HG03280 (cell line): ENCODE results near the gene UBL3.

Experiments
- ATAC-seq: cut with Tn5 transposase; IDR thresholded peaks from one replicate; pipeline ENCODE4 v1.9.1; 2021; ENCODE audit warnings: mild to moderate bottlenecking, moderate library complexity; ENCODE audit not compliant: unreplicated experiment

UBL3 gene, protein sequence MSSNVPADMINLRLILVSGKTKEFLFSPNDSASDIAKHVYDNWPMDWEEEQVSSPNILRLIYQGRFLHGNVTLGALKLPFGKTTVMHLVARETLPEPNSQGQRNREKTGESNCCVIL

DNA sequence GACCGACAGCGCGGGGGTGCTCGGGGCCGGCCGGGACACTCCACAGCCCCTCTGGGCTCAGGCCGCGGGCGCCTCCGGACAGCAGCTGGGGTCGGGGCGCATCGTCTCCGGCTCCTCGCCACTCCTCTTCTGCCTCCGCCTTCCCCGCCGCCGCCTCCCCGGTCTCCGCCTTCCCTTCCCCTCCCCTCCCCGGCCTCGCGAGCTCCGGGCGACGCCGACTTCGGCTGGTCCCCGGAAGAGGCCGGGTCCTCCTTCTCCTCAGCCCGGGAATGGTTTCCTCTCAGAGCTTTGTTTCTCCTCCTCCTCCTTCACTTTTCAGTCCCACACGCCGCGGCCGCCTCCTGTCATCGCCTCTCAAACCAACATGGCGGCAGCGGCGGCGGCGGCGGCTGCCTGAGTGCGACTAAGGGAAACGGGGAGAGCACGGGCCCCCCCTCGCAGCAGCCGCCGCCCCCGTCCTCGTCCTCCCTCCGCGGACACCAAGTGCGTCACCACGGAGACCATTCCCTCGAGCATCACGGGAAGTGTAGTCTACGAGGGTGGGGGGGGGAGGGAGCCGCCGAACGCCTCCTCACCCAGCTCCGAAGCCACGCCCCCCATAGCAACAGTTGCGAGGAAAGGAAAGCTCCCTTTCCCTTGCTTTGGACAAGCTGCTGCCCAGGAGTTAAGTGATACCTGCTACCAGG lies at the start of gene UBL3:
Gene UBL3 (minus strand): TSS at position 405 of the 686 bp plus-strand sequence. CDS start 1,079 bp downstream, outside the sequence.
- ATAC-seq = peak; percentile 90

DNA sequence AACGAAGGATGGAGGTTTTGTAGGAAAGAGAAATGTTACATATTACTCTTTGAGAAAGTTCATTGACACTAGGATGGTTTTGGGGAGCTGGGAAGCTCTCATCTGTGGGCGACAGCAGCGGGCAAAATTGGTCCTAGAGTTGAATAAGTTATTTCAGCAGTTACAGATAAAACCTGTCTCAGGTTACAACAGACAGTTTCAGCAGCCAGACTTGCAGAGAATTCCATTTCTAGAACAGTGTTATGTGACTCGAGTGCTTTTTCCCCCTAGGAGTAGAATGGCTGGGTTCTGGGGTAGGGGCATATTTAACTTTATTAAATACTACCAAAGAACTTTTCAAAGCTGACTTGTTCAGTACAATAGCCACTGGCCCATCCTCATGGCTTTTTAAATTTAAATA lies 46.7 kb upstream of the UBL3 start:
- ATAC-seq = no peak

DNA sequence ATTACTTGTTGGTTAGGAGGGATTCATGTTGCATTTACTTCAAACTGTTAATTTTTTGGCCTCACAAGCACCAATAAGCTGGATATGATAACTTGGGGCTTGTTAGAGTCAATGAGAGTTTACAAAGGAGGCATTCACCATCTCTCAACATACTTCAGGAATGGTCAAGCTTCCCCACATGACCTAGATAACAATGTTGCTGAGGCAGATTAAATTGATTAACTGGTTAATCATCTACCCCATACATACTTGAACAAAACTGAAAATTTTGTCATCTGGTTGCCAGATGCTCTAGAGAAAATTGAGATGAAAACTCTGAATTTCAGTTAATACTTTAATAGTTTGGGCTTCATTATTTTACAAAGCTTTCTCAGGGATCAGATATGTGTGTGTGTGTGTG lies 43.0 kb upstream of the UBL3 start:
- ATAC-seq = no peak

DNA sequence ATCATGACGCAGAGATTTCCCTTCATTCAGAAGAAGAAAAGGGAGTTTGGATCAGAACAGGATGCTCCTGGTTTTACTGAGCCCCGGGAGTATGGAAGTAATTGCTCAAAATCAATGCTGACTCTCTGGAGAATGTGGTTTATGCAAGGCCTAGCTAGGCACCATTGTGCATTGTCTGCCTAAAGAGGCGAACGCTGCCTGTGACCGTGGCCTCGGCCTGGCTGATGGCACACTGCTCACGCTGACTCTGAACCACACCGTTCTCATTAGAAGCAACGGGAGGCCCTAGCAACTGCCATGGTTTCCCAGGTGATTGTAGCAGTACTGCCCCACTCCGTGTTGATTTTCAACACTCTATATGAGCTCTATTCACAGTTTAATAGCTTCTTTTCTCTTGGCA lies 41.7 kb upstream of the UBL3 start:
- ATAC-seq = no peak

DNA sequence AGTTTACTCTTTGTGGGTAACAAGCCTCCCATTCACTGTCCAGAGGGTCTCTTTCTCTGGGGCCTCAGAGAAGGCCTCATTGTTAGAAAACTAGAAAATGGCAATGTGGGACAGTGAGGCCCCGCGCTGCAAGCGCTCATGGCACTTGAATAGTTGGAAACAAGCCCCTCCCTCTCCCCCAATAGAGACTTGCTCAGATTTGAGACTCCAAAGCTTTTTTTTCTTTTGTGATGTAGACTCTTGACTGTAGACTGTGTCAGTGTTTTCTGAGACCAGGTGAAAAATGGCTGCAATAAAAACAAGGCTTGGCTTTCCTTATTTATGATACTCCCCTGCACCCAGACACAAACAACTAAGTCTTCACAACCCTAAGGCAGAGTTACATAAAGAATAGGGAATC lies 38.7 kb upstream of the UBL3 start:
- ATAC-seq = no peak

DNA sequence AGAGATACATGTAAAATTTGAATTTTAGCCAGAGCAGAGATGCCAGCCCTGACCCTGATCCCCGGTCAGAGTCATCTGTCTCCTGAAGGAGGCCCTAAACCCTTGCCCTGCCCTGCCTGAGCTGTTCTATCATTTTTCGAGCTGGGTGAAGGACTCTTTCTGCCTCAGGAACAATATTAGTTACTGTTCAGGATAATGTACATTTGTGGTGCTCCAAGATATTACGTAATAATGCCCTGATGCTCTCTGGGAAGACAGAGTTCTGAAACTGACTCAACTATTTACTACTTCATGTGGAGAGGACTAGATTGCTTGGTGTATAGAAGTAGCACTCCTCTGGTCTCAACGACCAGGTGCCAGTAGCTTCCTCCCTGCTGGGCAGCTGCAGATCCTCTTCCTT lies 37.9 kb upstream of the UBL3 start:
- no peak for ATAC-seq

DNA sequence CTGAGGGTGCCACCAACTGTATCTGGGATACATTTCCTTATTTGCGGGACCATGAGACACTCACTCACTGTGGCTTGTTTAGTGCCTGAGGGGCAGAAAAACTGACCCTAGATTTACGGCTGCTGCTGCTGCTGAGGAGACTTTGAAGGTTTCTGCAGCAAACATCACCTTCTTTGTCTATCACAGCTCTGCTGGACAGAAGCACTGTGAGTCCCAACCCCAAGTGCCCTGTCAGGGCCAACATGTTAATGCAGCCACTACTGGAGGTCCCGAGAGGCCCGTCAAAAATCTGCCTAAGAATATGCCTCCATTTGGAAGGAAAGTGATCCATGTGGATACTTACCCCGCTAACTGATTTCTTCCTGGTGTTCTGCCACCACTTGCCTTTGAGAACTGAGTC lies 37.3 kb upstream of the UBL3 start:
- no peak for ATAC-seq

DNA sequence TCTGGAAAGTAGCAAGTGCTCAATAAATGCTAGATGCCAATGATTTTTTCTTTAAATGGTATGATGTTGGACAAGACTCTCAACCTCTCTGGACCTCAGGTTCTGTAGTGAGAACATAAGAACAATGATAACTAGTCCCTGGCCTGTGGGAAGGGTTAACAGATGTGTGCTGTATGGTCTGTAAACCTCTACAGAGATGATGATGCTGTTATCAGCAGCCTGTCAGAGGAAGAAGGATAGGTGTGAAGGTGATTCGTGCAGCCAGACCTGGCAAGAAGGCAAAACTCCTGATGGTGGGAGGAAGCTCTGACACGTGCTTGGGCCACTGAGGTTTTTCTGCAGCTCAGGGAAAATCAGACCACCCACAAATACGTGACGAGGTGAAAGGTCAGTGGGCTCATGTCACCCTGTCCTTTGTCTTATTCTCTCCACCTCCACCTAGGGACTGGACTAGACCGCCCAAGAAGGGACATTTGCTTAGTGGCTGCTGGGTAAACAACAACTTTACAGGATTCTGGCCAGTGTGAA lies 36.7 kb upstream of the UBL3 start:
- ATAC-seq = no peak

DNA sequence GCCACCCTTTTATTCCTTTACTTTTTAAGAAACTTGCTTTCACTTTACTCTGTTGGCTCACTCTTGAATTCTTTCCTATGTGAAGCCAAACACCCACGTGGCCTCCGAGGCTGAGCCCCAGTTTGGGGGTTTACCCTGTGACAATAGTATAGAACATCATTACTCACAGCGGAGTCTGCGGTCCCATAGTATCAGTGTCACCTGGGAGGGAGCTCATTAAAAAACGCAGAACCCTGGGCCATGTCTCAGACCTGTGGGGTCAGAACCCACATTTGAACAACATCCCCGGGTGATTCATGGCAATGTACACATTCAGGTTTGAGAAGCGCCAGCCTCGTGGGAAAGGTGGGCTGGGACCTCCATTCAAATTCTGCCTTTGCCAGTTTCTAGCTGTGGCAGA lies 36.0 kb upstream of the UBL3 start:
- ATAC-seq = no peak

DNA sequence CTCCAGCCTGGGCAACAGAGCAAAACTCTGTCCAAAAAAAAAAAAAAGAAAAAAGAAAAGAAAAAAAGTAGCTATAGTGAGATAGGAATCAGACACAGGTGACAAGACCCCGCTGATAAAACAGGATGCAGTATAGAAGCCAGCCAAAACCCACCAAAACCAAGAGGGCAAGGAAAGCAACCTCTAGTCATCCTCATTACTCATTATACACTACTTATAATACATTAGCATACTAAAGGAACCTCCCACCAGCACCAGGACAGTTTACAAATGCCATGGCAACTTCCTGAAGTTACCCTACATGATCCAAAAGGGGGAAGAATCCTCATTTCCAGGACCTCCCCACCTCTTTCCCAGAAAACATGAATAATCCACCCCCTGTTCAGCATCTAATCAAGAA lies 35.6 kb upstream of the UBL3 start:
- no peak for ATAC-seq

DNA sequence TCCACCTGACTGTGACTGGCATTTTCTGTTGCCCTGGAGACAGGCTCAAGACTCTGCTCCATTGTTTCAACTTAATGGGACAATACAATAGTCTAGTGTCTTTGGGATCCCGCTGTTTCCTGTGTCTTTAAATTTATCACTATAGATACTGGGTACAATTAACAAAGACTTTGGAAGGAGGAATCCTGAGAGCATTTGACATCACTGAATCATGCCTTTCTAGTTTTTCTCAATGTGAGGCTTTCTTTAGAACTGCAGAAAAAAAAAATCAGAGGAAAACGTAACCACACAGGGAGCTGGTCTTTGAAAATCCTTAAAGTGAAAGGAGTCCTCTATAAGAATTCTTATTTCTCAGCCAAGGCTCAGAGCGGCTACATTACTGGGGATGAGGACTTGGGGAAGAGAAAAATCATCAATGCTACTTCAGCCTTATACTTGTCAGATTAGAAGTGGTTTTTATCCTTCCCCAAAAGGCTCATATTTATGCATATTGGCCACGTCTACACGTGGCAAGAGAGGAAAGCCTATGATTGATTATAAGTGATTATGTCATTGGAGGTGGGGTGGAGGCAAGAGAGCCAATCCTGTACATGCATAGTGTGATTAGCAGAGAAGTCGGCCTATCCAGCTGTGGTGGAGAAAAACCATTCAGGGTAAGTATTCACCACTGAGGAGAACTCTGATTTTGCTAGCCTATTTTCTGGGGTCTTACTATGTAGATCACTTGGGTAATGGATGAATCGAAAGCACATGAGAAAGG lies 34.4 kb upstream of the UBL3 start:
- ATAC-seq = no peak

DNA sequence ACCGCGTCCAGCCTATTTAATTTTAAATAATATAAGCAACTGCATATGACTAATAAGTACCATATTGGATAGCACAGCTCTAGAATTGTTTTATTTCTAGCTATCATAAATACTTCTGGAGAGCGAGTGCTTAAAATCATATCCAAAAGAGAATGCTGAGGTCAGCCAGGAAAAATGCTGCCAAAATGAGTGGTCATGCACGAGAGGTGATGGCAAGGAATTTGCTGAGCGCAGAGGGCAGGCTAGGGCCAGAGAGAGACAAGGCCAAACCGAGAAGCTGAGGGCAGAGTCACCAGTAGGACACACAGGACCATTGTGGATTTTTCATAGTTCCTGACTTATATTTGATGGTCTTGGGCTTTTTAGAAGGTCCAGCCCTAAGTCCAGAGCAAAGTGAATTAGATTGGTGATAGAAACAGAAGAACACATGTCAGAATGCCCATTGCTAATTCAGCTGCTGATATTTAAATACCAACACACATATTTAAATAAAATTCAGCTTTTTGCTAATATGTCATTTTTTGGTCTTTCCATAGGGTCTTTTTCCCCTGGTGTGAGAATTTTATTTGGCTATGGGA lies 33.6 kb upstream of the UBL3 start:
- no peak for ATAC-seq

DNA sequence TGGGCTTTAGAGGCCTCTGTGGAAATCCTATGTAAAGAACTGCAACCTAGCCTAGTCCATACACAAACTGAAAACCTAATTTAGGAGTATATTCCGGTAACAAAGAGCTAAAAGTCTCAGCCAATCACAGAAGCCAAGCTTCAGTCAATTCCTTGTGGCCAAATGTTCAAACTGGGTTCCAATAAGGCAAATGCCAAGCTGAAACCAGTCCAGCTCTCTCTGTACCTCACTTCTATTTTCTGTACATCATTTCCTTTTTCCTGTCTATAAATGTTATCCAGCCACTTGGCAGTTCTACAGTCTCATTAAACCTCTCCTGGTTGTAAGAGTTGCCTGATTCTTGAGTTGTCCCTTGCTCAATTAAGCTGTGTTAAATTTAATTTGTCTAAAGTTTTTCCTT lies 31.7 kb upstream of the UBL3 start:
- no peak for ATAC-seq

DNA sequence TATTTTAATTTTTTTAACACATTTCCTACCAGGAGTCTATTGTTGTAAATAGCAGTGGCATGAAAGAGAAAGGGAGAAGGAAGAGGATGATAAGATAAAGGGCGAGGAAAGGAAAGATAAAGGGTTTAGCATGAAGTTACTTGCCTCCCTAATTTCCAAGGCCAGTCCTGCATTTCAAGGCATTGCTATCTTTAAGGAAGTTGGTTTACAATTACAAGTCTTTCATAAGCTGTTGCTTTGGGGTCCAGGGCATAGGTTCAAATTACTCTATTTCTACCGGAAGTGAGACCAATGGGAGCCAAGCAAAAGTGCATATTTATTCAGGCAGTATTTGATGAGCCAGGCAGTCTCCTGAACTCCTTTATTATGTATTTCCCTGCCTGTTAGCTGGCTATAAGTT lies 27.7 kb upstream of the UBL3 start:
- no peak for ATAC-seq

DNA sequence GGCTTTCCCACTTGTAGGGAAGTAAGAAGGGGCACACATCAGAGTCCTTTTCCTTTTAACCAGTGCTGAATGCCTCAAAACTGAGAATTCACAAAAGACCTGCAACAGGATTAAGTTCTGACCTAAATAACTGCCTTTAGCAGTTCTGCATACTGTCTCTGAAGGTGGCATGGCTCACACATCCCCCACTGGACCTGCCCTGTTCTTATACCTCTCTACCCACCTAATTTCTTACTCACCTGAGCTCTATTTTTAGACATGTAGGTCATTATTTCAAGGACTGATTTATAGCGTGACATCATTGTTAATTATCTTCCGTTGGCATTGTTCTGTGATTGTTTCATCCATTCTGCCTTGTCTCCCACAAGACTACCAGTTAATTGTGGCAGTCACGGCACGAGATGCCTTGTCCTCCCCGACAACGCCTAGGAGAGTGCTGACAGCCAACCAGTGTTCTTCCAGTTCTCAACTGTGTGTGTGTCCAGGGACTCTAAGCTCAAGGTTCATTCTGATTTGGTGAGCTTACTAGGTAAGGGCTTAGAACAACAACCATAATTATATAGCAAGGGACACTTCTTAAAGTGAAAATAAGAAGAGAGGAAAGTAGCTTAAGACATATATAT lies 27.1 kb upstream of the UBL3 start:
- no peak for ATAC-seq

DNA sequence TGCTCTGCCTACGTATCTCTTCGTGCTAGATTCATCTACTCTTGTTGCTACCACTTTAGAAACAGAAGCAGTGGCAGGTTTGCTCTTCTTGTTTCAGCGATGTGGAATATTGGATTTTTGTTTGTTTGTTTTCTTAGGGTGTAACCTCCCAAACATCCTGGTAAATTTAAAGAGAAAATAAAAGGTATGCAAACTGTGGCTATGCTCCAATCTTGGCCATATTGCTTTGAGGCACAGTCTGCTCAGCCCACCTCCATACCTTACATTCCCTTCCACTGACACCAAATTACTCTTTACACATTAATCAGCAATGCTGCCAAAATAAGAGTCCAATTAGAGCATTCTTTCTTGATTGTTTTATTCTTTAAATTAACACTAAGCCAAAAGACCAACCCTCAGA lies 25.2 kb upstream of the UBL3 start:
- no peak for ATAC-seq

DNA sequence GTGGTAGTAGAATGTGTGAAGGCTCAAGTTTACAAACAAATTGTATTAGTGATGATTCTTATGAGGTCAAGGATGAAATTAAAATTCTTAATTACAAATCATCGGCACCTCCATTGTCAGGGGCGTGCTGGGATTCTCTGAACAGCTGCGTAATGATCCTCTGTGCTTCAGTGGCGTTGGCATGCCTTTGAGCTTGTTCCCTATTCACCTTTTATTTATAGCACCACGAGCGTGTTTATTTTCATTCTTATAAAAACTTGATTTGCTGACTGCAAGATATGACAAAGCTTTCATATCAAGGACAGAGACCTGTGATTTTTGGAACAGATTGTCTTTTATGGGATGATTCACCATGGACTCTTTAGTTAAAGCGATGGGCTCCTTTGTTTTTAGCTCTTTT lies 18.2 kb upstream of the UBL3 start:
- ATAC-seq = no peak

DNA sequence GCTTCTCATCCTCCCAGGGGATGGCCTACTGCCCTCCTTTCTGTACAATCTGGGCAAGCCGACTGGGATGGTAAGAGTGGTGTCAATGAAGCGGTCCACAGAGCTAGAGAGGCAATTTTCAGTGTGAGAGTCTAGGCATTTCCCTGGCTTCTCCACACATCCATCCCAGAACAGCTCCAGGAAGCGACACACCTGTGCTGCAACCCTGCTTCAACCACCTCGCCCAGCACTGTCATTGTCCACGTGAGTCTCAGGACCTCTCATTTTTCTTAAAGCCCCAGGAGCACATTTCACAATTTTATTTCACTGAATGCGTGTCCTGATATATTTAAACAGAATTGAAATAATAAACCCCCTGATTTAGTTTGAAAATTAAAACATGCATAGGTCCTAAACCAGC lies 15.5 kb upstream of the UBL3 start:
- no peak for ATAC-seq

DNA sequence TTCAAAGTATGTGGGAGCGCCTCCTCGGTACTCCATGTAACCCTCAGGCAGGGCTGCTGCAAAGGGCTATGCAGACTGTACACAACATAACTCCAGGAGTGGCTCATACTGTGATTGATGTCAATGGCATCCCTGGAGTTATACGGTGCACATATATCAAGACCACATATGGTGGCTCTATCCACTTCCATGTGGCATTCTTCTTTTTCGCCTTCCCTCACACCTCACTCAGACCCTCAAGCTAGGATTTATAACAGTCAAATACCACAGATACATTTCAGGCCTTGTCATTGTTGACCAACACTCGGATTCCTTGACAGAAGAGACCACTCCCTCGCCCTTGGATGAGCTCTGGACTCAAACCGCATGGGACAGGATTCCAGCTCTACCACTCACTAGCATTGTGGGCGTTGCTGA lies 11.3 kb upstream of the UBL3 start:
- ATAC-seq = no peak

DNA sequence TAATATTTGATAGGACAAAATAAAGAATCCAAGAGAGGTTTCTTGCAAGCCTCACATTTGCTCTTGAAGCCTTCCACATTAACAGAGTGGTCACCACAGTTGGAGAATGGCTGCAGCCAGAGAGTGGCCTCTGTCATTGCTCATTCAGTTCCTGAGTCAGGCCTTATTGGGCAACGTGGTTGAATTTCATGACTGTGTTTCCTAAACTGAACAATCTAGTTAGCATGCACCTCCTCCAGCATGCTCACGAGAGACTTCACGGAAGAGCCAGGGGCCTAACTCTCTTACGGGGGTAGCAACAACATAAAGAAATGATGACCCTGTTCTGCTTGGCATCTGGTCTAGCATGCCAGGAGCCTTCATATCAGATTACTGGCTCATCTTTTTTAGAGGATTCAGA lies 9.6 kb upstream of the UBL3 start:
- ATAC-seq = no peak

DNA sequence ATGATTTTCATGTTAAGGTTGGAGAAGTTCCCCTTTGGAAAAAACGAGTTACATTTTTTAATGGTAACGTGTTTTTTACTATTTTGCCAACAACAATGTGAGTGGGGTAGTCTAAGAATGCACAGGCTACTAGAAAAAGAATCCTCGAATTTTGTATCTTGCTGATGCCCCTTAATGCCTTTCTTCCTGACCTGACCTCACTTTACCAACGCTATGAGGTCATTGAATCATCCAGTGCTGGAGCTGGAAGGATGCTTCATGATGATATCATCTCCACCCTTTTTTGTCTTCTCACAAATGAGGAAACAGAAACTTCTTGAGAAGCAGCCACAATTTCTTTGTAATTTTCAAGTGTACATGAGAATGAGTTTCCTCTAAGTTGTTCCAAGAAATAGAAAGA lies 8.2 kb upstream of the UBL3 start:
- no peak for ATAC-seq
